ENCODE measurements around the gene PRKN. TPM values are rescaled to one million over a fixed set of nuclear protein-coding genes. Genes with fewer than 3 reads are reported as not detected.

The PRKN gene
- total and polyA plus RNA-seq, 10 donors, result 0.23 to 14.1 (median 7.0) TPM

DNA sequence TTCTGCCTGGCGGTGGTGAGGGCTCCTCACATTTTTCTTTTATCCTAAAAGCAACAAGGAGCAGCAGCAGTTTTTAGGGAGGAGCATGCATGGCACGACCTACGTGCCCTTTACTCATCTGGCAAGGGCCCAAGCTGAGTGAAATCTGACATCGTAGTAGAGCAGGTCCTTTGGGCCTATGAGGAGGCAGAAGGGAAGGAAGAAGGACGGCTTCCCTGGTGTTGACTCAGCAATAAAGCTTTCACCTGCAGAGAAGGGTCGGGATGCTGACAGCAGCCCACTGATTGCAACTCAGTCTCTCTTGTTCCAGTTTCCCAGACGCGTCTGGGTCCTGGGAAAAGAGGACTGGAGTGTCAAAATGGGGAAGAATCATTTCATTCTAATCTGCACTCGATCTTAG is 1044.6 kb downstream of the PRKN start:
- no peak overlapping the region for H3K27ac ChIP-seq
- H3K36me3 ChIP-seq, result no peaks in the 10 kb centered on the region
- TF ChIP-seq, protein P1, sequence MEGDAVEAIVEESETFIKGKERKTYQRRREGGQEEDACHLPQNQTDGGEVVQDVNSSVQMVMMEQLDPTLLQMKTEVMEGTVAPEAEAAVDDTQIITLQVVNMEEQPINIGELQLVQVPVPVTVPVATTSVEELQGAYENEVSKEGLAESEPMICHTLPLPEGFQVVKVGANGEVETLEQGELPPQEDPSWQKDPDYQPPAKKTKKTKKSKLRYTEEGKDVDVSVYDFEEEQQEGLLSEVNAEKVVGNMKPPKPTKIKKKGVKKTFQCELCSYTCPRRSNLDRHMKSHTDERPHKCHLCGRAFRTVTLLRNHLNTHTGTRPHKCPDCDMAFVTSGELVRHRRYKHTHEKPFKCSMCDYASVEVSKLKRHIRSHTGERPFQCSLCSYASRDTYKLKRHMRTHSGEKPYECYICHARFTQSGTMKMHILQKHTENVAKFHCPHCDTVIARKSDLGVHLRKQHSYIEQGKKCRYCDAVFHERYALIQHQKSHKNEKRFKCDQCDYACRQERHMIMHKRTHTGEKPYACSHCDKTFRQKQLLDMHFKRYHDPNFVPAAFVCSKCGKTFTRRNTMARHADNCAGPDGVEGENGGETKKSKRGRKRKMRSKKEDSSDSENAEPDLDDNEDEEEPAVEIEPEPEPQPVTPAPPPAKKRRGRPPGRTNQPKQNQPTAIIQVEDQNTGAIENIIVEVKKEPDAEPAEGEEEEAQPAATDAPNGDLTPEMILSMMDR (IDR thresholded peaks at IDR 0.05 in 8 of 11, conservative IDR thresholded peaks at IDR 0.05 in 3 of 11), result no peak
- TF ChIP-seq POLR2AphosphoS5 (IDR thresholded peaks at IDR 0.05) (no peak), POLR2A (IDR thresholded peaks at IDR 0.05) (no peak)
- WGBS, 5 donors, result 70 to 75% (median 71%) methylated on average over 9 of the region's 9 CpGs
- no peak overlapping the region for H3K4me3 ChIP-seq
- intact Hi-C loops (cut with DNase I; ENCODE audit: low total_unique reads), result no loop called here
- no peaks in the 10 kb centered on the region for H3K9me3 ChIP-seq
- no peaks in the 10 kb centered on the region for H3K4me1 ChIP-seq
- DNase-seq, result no peak
- no peaks in the 10 kb centered on the region for H3K27me3 ChIP-seq (replicated peaks in 1 of 7)

DNA sequence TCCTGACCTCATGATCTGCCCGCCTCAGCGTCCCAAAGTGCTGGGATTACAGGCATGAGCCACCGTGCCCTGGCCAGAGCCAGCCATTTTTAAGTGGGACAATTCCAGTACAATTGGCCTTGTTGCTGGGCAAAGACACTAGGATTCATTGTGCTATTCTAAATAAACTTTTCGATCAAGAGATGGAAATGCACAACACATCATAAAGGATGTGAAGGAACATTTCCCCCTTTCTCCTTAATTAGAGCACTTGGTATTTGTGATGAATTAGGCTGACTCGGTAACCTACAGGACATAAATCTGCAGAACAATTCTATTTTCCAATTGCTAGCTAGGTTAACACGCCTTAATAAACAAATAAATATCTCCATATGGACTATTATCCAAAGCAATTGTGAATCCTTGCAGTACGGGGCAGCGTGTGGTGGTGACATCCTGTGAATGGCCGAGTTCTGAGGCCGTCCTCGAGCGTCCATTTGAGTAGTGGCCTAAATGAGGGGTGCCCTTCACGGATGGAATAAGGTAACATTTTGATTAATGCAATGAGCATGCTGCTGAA is 1047.5 kb downstream of the PRKN start:
- Histone ChIP-seq H3K27me3 (replicated peaks in 1 of 7) (no peaks in the 10 kb centered on the region), H3K27ac (no peak overlapping the region), H3K4me3 (no peak overlapping the region), H3K4me1 (no peaks in the 10 kb centered on the region), H3K9me3 (no peaks in the 10 kb centered on the region), H3K36me3 (no peaks in the 10 kb centered on the region)
- 86 to 95% (median 92%) methylated on average over 13 of the region's 13 CpGs for WGBS, 5 donors
- no peak for DNase-seq
- intact Hi-C loops (cut with DNase I; ENCODE audit: low total_unique reads), result no loop called here
- no peak for TF ChIP-seq POLR2AphosphoS5 (IDR thresholded peaks at IDR 0.05)
- TF ChIP-seq POLR2A (IDR thresholded peaks at IDR 0.05), result no peak
- TF ChIP-seq, protein P1 (IDR thresholded peaks at IDR 0.05 in 8 of 11, conservative IDR thresholded peaks at IDR 0.05 in 3 of 11), result no peak

DNA sequence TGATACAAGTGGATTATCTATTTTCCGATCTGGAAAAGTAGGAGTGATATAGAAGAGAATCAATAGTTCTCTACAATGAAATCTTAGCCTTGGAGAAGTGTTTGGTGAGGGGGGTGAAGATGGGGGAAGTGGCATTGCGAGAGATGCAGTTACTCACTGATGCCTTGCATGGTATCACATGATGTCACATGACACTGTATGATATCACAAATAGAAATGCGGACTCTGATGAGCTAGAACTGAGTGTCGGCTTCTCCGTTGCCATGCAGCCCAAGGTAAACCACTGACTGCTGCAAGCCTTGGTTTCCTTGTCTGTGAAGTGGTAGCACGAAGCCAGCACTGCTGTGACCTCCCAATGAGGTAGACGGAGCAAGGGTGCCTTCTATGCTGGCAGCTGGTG is 1050.4 kb downstream of the PRKN start:
- intact Hi-C loops (cut with DNase I; ENCODE audit: low total_unique reads), result no loop called here
- WGBS, 5 donors, result 73 to 93% (median 89%) methylated on average over 7 of the region's 7 CpGs
- no peak overlapping the region for H3K4me3 ChIP-seq
- H3K27ac ChIP-seq, result no peak overlapping the region
- TF ChIP-seq, protein P1 (IDR thresholded peaks at IDR 0.05 in 8 of 11, conservative IDR thresholded peaks at IDR 0.05 in 3 of 11), result no peak
- TF ChIP-seq POLR2AphosphoS5 (IDR thresholded peaks at IDR 0.05) (no peak), POLR2A (IDR thresholded peaks at IDR 0.05) (no peak)
- H3K4me1 ChIP-seq, result no peaks in the 10 kb centered on the region
- H3K36me3 ChIP-seq, result no peaks in the 10 kb centered on the region
- no peak for DNase-seq
- H3K9me3 ChIP-seq, result no peaks in the 10 kb centered on the region
- H3K27me3 ChIP-seq (replicated peaks in 1 of 7), result no peaks in the 10 kb centered on the region

DNA sequence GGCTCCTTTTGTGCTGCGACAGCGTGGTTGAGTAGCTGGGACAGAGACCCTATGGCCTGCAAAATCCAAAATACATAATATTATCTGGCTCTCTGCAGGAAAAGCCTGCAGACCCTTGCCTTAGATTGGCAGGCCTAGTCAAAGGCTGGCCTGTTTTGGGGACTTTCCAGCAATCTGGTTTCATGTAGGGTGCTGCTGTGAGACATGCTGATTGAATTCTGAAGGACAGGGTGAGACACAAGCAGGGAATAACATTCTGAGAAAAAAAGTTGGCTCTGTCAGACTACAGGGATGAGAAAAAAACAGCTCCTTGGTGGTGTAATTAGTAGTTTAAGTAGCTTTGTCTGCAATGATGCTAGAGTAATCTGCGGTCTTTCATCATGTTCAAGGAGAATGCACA is 1051.0 kb downstream of the PRKN start:
- H3K9me3 ChIP-seq, result no peaks in the 10 kb centered on the region
- no peaks in the 10 kb centered on the region for H3K36me3 ChIP-seq
- H3K4me1 ChIP-seq, result no peaks in the 10 kb centered on the region
- no peak overlapping the region for H3K4me3 ChIP-seq
- no peaks in the 10 kb centered on the region for H3K27me3 ChIP-seq (replicated peaks in 1 of 7)
- TF ChIP-seq POLR2AphosphoS5 (IDR thresholded peaks at IDR 0.05), result no peak
- TF ChIP-seq POLR2A (IDR thresholded peaks at IDR 0.05), result no peak
- TF ChIP-seq, protein P1 (IDR thresholded peaks at IDR 0.05 in 8 of 11, conservative IDR thresholded peaks at IDR 0.05 in 3 of 11), result no peak
- H3K27ac ChIP-seq, result no peak overlapping the region
- 88 to 96% (median 94%) methylated on average over 3 of the region's 3 CpGs for WGBS, 5 donors
- intact Hi-C loops (cut with DNase I; ENCODE audit: low total_unique reads), result no loop called here
- DNase-seq, result no peak
